Right ventricle myocardium superior (tissue), 1 donor: ENCODE measurements around the gene DONSON. TPM values are rescaled to one million over a fixed set of nuclear protein-coding genes. Genes with fewer than 3 reads are reported as not detected.

Source experiments
- ATAC-seq: fragments of 200-7000 bp; cut with Tn5 transposase; one replicate; pipeline ENCODE4 v1.9.1; 2020; ENCODE audit warnings: mild to moderate bottlenecking; ENCODE audit not compliant: poor library complexity
- DNase-seq: peaks from one replicate; pipeline ENCODE4 v3.0.0-alpha.2; 2020
- intact Hi-C: fragments of 100-400 bp; cut with DNase I; formaldehyde crosslinking; loops from one replicate; pipeline ENCODE4 v1.11.2; 2022
- total RNA-seq: library from RNA; stranded (reverse); fragmentation: NEBNext Ultra II Directional; extraction: Animal tissue kit (Norgen Biotek cat#: 25700); gene quantifications from one replicate; pipeline ENCODE4 v1.2.1, GENCODE V29; 2021
- donor health status: DM: no; HTN: yes; CAD: no; lungs with severe emphysema.

Gene DONSON
- total RNA-seq, 1 donor from 2014 or later = 5.1 TPM

- ATAC-seq (no peak), DNase-seq (no peak)
- intact Hi-C loops = no loop called here
Measured at GRCh38 chr21:33544451-33545195, 43.9 kb downstream of the DONSON start.

- intact Hi-C loops = no loop called here
- DNase-seq = no peak
- ATAC-seq = peak; percentile 48
Measured at GRCh38 chr21:33543505-33544129, 44.9 kb downstream of the DONSON start.

- ATAC-seq = peak; percentile 98
- DNase-seq = peak; percentile 99
- intact Hi-C loops = no loop called here
Measured at GRCh38 chr21:33542640-33543504, 45.6 kb downstream of the DONSON start, which contains the start of gene SON. Gene SON, plus strand, starts transcription at chr21:33543038. Its CDS starts 55 bp downstream, at chr21:33543093.

GRCh38 chr21:33541756-33542639, 46.5 kb downstream of the DONSON start, which contains the start of gene GART:
Gene GART, minus strand, starts transcription at chr21:33542117. Its CDS starts 2,802 bp downstream, at chr21:33539315.
- DNase-seq (peak; percentile 90), ATAC-seq (peak; percentile 91)
- intact Hi-C loops = no loop called here

- DNase-seq = no peak
- intact Hi-C loops = no loop called here
- no peak for ATAC-seq
Measured at GRCh38 chr21:33541105-33541711, 47.3 kb downstream of the DONSON start.

GRCh38 chr21:33540711-33541104, 47.8 kb downstream of the DONSON start:
- intact Hi-C loops = no loop called here
- no peak for DNase-seq
- ATAC-seq = no peak

- DNase-seq = no peak
- intact Hi-C loops = no loop called here
- no peak for ATAC-seq
Measured at GRCh38 chr21:33539616-33540015, 48.9 kb downstream of the DONSON start.

- ATAC-seq (no peak), DNase-seq (no peak)
- intact Hi-C loops = no loop called here
Measured at GRCh38 chr21:33537212-33537611, 51.3 kb downstream of the DONSON start.

GRCh38 chr21:33531007-33531406, 57.5 kb downstream of the DONSON start:
- intact Hi-C loops = no loop called here

More at GRCh38 chr21:33531007-33531406, 57.5 kb downstream of the DONSON start:
- DNase-seq (no peak), ATAC-seq (no peak)

Other genes with a start within 250 kb of the DONSON start
- 34.0 TPM for gene IFNGR2, start 185.3 kb downstream of the DONSON start, total RNA-seq
- 33.9 TPM for gene TMEM50B, start 108.7 kb downstream of the DONSON start, total RNA-seq
- gene DNAJC28, start 97.0 kb downstream of the DONSON start, total RNA-seq = 5.7 TPM
- 38.0 TPM for gene GART, start 46.6 kb downstream of the DONSON start, total RNA-seq
- gene SON, start 45.6 kb downstream of the DONSON start, total RNA-seq = 123 TPM
- 24.7 TPM for gene CRYZL1, start 53.1 kb upstream of the DONSON start, total RNA-seq
- 41.8 TPM for gene ITSN1, start 53.8 kb upstream of the DONSON start, total RNA-seq